HG03196 (cell line): ENCODE measurements around the gene HTR6.
A peak's percentile ranks its signal among the peaks of the same experiment; 100 is the strongest.

Experiments used
- ATAC-seq: cut with Tn5 transposase; IDR thresholded peaks from one replicate; pipeline ENCODE4 v1.9.1; 2021; ENCODE audit not compliant: unreplicated experiment

The HTR6 gene

DNA sequence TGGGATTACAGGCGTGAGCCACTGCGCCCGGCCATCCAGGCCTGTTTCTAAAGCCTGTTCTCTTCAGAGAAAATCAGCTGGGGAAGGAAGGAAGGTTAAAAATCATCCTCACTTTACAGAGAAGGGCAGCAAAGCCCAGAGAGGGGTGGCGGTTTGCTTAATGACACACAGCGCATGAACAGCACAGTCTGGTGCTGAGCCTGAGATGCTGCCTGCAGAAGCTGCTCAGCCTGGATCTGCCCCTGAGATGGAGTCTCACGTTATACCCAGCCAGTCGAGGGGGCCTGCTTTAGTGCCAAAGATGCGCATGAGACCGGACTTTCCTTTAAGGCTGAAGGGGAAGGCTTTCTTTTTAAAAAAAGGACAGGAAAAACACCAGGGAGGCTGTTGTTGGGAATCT, 21.3 kb downstream of the HTR6 start:
- no peak for ATAC-seq

- ATAC-seq: no peak
Measured at GRCh38 chr1:19687414-19687813, 22.7 kb downstream of the HTR6 start.

GRCh38 chr1:19688041-19688842, 23.6 kb downstream of the HTR6 start:
- ATAC-seq: no peak

DNA sequence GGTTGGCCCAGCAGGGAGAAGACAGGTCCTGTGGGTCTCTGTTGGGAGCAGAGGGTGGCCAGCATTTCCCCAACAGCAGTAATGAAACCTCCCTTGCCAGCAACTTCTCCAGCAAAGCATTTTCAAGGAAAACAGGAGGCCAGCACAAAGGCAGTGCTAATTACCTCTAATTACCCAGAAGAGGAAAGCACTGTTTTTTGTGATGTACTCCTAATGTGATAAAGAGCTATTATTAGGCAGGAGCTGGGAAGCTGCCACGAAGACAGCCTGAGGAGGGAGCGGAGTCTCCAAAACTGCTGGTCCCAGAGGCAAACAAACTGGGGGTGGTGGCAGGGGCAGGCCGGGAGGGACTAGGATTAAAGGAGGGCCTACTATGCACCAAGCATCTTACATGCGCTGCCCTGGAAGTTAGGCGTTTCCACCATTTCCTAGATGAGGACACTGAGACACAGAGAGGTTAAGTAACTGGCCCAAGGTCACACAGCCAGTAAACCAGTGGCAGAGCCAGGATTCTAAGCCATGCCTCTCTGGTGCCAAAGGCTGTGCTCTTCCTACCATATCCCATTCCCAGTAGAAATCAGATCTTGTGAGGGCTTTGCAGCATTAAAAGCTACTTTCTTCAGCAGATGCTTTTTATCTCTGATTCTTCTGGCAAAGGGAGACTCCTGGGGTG, 24.5 kb downstream of the HTR6 start:
- no peak for ATAC-seq

DNA sequence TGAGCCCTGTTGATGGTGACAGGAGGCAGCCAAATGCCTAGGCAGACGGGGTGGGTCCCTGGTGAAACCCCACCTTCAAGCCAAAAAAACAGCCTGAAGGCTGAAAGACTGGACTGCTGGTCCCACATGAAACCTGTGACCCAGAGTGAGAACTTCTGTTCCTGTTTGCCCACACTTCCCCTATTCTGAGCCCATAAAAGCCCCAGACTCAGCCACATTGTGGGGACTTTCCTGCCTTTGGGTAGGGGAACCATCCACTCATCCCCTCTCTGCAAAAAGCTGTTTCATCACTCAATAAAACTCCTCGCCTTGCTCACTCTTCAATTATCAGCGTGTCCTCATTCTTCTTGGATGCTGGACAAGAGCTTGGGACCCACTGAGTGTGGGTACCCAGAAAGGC, 25.2 kb downstream of the HTR6 start:
- no peak for ATAC-seq

DNA sequence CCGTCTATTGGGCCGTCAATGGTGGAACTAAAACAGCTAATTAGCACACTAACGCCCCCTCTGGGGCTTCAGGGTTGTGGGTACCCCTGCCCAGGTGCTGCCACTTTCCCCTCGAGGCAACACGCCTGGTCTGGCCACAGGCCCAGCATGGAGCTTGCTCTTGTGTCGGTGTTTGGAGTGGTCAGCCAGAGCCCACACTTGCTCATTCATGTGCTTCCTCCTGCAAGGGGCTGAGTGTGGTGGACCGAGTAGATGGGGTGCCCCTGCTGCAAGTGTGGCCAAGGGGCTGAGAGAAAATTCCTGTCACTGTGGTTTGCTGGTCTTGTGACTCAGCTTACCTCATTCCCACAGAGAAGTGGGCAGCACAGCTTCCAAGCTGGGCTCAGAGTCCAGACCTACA, 25.7 kb downstream of the HTR6 start:
- no peak for ATAC-seq

GRCh38 chr1:19694298-19694697, 29.6 kb downstream of the HTR6 start:
- ATAC-seq: no peak

DNA sequence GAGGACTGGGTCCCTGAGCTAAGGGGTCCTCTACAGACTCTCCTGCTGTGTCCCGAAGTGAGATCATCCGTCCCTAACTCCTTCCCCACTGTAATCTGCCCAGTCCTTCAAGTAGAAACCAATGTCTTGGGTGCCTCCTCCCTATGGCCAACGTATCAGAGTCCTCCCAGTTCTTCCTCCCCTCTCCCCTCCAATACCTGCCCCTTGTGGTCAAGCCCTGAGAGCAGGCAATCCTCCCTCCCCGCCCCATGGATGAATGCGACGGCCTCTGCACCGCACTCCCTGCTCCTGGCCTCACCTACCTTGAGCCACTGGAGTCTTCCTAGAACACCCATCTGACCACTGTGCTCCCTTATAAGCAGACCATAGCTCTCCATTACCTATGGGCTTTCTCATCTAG, 31.1 kb downstream of the HTR6 start:
- ATAC-seq: no peak

- no peak for ATAC-seq
Measured at GRCh38 chr1:19696820-19697219, 32.1 kb downstream of the HTR6 start.

GRCh38 chr1:19698181-19698580, 33.5 kb downstream of the HTR6 start:
- ATAC-seq: no peak

DNA sequence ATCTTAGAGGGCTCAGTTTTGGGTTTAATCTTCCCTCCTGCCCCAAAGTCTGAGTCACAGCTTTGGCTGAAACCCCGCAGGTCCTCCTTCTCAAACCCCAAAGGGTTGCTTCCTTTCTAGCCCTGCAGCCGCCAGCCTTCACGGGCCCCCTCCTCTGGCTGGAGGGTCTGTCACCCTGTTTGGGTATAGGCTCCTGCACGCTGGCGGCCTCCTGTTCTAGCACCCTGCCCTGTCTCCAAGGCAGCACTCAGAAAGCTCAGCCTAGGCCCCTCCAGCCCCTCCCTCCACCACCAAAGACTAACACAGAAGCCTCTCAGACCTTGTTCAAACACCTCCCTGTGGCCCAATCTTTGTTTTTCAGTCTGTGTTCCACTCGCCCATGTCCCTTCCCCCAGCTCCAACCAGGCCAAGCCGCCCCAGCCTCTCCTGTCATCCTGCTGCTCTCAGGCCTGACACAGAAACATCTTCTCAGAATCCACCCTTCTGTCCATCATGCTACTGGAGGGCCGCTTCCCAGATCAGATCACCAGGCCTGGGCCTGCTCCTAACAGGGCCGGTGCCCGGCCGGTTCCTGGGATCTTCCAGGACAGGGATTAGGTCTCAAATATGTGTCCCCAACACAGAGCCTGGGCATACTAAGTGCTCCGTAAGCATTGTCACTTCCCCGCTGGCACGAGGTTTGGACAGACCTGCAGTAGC, 35.6 kb downstream of the HTR6 start:
- no peak for ATAC-seq

DNA sequence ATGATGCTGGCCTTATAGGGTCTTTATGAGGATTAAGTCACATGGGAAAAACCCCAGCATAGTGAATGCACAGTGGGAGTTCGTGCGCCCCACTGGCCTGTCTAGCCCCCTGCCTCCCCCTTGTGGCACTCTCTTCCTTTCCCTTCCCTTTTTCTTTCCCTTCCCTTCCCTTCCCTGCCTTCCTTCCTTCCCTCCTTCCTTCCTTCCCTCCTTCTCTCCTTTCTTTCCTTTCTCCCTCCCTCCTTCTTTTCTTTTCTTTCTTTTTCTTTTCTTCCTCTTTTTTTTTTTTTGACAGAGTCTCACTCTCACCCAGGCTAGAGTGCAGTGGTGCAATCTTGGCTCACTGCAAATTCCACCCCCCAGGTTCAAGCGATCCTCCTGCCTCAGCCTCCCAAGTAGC, 38.6 kb downstream of the HTR6 start:
- no peak for ATAC-seq

GRCh38 chr1:19704247-19705113, 39.8 kb downstream of the HTR6 start:
- no peak for ATAC-seq

- no peak for ATAC-seq
Measured at GRCh38 chr1:19705464-19705863, 40.8 kb downstream of the HTR6 start.

- no peak for ATAC-seq
Measured at GRCh38 chr1:19706136-19706535, 41.5 kb downstream of the HTR6 start.

DNA sequence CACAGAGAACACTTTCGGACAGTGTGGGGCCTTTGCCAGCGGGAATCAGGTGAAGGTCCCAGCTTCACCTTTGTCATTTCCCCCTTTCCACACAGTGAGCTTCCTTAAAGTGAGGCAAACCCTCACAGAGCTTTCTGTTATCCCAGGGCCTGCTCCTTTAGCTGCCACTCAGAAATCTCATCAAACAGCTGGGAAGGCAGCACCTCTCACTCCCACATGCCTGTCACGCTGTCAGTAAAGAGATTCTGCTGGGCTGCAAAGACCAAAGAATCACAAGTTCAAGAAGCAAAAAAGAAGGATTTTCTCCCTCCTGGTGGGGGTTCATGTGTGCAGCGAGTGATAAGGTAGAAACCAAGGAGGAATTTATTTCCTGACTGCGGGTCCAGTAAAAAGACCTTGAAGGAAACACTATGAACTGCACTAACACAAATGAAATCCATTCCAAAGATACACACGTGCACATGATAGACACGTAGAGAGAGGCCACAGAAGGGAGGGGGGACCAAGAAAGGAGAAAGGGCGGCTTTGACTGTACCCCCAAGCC, 44.0 kb downstream of the HTR6 start:
- ATAC-seq: no peak

GRCh38 chr1:19709260-19709793, 44.7 kb downstream of the HTR6 start:
- no peak for ATAC-seq

GRCh38 chr1:19710825-19711611, 46.3 kb downstream of the HTR6 start:
- ATAC-seq: peak; percentile 46

DNA sequence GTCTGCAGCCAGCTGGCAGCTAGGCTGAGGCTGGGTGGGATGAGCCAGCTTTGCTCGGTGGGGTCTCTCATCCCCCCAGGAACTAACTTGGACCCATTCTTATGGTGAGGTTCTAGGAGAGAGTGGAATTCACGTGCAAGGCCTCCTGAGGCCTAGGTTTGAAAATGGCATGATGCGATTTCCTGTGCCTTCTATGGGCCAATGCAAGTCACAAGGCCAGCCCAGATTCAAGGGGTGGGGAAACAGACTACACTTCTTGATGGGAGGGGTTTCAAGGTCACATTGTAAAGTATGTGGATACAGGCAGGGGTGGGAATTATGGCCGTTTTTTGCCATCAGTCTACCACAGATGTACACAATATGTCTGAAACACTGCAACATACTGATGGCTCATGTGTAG, 48.3 kb downstream of the HTR6 start:
- ATAC-seq: no peak
